ENCODE data around the gene ABLIM3.
"Not testable (repeated sequence)": the region's sequence is repeated elsewhere in the genome, so short reads cannot be mapped to it uniquely, and the experiment has no call there.

ABLIM3 gene

GRCh38 chr5:149257889-149258705, 116.8 kb downstream of the ABLIM3 start:
- DNase-seq (ENCODE audit: low read depth), result no peak

- no peak for DNase-seq (ENCODE audit: low read depth)
Observed at GRCh38 chr5:149260761-149261160, 119.5 kb downstream of the ABLIM3 start.

GRCh38 chr5:149261246-149261645, 120.0 kb downstream of the ABLIM3 start:
- DNase-seq (ENCODE audit: low read depth), result no peak

- no peak for DNase-seq (ENCODE audit: low read depth)
Observed at GRCh38 chr5:149262315-149262714, 121.0 kb downstream of the ABLIM3 start.

GRCh38 chr5:149264439-149265067, 123.3 kb downstream of the ABLIM3 start:
- no peak for DNase-seq (ENCODE audit: low read depth)

- DNase-seq (ENCODE audit: low read depth), result no peak
Observed at GRCh38 chr5:149265068-149265465, 123.8 kb downstream of the ABLIM3 start.

GRCh38 chr5:149265597-149265996, 124.3 kb downstream of the ABLIM3 start:
- DNase-seq (ENCODE audit: low read depth), result no peak

- DNase-seq (ENCODE audit: low read depth), result no peak
Observed at GRCh38 chr5:149267241-149267973, 126.1 kb downstream of the ABLIM3 start.

- no peak for DNase-seq (ENCODE audit: low read depth)
Observed at GRCh38 chr5:149268928-149269557, 127.8 kb downstream of the ABLIM3 start.

- no peak for DNase-seq (ENCODE audit: low read depth)
Observed at GRCh38 chr5:149271195-149271715, 130.0 kb downstream of the ABLIM3 start.

GRCh38 chr5:149271716-149272563, 130.6 kb downstream of the ABLIM3 start, which contains the start of gene AFAP1L1:
Gene AFAP1L1 (plus strand): TSS chr5:149271859. CDS start chr5:149271969, 110 bp downstream.
- DNase-seq (ENCODE audit: low read depth), result no peak

GRCh38 chr5:149272781-149273180, 131.5 kb downstream of the ABLIM3 start:
- DNase-seq (ENCODE audit: low read depth), result not testable (repeated sequence)

- DNase-seq (ENCODE audit: low read depth), result no peak
Observed at GRCh38 chr5:149273237-149273636, 131.9 kb downstream of the ABLIM3 start.

- no peak for DNase-seq (ENCODE audit: low read depth)
Observed at GRCh38 chr5:149273950-149274349, 132.7 kb downstream of the ABLIM3 start.

- DNase-seq (ENCODE audit: low read depth), result no peak
Observed at GRCh38 chr5:149274939-149275338, 133.6 kb downstream of the ABLIM3 start.

- DNase-seq (ENCODE audit: low read depth), result no peak
Observed at GRCh38 chr5:149277801-149278200, 136.5 kb downstream of the ABLIM3 start.

GRCh38 chr5:149278451-149279210, 137.3 kb downstream of the ABLIM3 start:
- no peak for DNase-seq (ENCODE audit: low read depth)

- DNase-seq (ENCODE audit: low read depth), result no peak
Observed at GRCh38 chr5:149279661-149280060, 138.4 kb downstream of the ABLIM3 start.

GRCh38 chr5:149280124-149280523, 138.8 kb downstream of the ABLIM3 start:
- DNase-seq (ENCODE audit: low read depth), result no peak

GRCh38 chr5:149280802-149281201, 139.5 kb downstream of the ABLIM3 start:
- DNase-seq (ENCODE audit: low read depth), result no peak

All from stimulated activated CD4-positive, alpha-beta T cell treated with anti-CD3 and anti-CD28 coated beads, Interleukin-2, amount 100 ng/mL, for 4 hours (primary cell).